ENCODE measurements around the gene XPNPEP1.

Gene XPNPEP1

DNA sequence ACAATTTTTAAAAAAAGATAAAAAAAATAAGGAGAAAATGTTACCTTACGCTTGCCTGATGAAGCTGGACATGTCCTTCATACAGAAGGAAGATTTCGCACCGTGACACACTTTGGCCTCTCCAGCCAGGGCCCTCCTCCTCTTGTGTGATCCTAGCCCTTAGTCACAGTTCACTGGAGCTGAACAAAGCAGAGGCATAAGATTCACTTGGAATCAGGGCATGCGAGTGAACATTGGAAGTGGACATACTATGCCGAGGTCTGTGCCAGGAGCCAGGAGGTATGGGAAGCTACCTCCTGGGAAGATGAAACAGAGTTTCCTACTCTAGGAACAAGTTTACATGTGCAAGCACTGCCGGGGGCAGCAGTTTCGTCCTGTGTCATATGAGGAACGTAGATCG lies 91.5 kb downstream of the XPNPEP1 start:
- no peak for TF ChIP-seq CSDC2 (CRISPR knock-in tag; IDR thresholded peaks at IDR 0.05)
- TF ChIP-seq ARNTL (CRISPR knock-in tag; IDR thresholded peaks at IDR 0.05; ENCODE audit: borderline replicate concordance, low read depth): no peak
- no peak for TF ChIP-seq ZNF8 (CRISPR knock-in tag; IDR thresholded peaks at IDR 0.05)
- ATAC-seq: no peak

DNA sequence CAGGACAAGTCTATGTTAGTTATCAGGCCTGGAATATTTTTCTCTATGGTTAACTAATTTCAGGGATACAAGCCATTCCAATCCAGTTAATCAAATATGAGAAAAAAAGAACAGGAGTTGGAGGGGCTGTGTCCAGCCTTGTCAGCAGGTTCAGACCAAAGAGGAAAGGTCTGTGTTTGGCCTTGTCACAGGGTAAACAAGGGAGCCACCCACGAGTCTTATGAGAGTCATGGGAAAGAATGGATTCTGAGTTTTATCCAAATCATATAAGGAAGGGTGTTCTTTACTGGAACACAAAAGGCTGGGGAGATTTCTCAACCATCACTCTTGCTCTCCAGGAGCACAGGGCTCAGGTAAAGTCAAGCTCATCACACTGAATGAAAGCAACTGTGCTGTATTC lies 99.1 kb downstream of the XPNPEP1 start:
- ATAC-seq: no peak
- no peak for TF ChIP-seq ZNF70 (CRISPR knock-in tag; IDR thresholded peaks at IDR 0.05)
- no peak for TF ChIP-seq PPARA (CRISPR knock-in tag; IDR thresholded peaks at IDR 0.05; ENCODE audit: borderline replicate concordance)
- TF ChIP-seq ZFP30 (CRISPR knock-in tag; IDR thresholded peaks at IDR 0.05): no peak
- TF ChIP-seq, protein P1, sequence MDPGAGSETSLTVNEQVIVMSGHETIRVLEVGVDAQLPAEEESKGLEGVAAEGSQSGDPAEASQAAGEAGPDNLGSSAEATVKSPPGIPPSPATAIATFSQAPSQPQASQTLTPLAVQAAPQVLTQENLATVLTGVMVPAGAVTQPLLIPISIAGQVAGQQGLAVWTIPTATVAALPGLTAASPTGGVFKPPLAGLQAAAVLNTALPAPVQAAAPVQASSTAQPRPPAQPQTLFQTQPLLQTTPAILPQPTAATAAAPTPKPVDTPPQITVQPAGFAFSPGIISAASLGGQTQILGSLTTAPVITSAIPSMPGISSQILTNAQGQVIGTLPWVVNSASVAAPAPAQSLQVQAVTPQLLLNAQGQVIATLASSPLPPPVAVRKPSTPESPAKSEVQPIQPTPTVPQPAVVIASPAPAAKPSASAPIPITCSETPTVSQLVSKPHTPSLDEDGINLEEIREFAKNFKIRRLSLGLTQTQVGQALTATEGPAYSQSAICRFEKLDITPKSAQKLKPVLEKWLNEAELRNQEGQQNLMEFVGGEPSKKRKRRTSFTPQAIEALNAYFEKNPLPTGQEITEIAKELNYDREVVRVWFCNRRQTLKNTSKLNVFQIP (CRISPR knock-in tag; IDR thresholded peaks at IDR 0.05; ENCODE audit: borderline replicate concordance, low read depth): no peak
- TF ChIP-seq OSR1 (CRISPR knock-in tag; IDR thresholded peaks at IDR 0.05): no peak
- no peak for TF ChIP-seq RARB (CRISPR knock-in tag; IDR thresholded peaks at IDR 0.05)
- TF ChIP-seq TCF4 (CRISPR knock-in tag; IDR thresholded peaks at IDR 0.05; ENCODE audit: borderline replicate concordance): no peak

DNA sequence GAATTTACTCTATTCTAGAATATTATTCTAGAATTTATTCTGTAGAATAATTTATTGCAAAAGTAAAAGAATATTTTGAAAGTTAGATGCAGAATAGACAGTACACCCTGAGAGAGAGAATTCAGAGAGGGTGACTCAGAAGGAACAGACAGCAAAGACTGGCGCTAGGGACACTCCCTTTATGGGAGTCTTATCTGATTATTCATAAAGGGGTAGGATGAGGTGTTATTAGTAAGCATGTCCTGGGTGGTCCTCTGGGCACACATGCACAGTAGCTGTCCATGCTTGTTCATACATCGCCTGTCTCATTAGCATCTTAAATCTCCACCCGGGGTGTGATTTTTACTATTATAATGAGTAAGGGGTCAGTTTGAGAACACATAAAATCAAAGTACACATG lies 100.1 kb downstream of the XPNPEP1 start:
- ATAC-seq: no peak
- TF ChIP-seq ZNF565 (CRISPR knock-in tag; conservative IDR thresholded peaks at IDR 0.05; ENCODE audit: low read depth) (no peak), ZNF70 (CRISPR knock-in tag; IDR thresholded peaks at IDR 0.05) (no peak), ISL1 (CRISPR knock-in tag; IDR thresholded peaks at IDR 0.05) (no peak), OSR1 (CRISPR knock-in tag; IDR thresholded peaks at IDR 0.05) (no peak), ZFP3 (CRISPR knock-in tag; IDR thresholded peaks at IDR 0.05) (no peak)
- TF ChIP-seq, protein P2, sequence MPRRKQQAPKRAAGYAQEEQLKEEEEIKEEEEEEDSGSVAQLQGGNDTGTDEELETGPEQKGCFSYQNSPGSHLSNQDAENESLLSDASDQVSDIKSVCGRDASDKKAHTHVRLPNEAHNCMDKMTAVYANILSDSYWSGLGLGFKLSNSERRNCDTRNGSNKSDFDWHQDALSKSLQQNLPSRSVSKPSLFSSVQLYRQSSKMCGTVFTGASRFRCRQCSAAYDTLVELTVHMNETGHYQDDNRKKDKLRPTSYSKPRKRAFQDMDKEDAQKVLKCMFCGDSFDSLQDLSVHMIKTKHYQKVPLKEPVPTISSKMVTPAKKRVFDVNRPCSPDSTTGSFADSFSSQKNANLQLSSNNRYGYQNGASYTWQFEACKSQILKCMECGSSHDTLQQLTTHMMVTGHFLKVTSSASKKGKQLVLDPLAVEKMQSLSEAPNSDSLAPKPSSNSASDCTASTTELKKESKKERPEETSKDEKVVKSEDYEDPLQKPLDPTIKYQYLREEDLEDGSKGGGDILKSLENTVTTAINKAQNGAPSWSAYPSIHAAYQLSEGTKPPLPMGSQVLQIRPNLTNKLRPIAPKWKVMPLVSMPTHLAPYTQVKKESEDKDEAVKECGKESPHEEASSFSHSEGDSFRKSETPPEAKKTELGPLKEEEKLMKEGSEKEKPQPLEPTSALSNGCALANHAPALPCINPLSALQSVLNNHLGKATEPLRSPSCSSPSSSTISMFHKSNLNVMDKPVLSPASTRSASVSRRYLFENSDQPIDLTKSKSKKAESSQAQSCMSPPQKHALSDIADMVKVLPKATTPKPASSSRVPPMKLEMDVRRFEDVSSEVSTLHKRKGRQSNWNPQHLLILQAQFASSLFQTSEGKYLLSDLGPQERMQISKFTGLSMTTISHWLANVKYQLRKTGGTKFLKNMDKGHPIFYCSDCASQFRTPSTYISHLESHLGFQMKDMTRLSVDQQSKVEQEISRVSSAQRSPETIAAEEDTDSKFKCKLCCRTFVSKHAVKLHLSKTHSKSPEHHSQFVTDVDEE (CRISPR knock-in tag; IDR thresholded peaks at IDR 0.05): no peak

DNA sequence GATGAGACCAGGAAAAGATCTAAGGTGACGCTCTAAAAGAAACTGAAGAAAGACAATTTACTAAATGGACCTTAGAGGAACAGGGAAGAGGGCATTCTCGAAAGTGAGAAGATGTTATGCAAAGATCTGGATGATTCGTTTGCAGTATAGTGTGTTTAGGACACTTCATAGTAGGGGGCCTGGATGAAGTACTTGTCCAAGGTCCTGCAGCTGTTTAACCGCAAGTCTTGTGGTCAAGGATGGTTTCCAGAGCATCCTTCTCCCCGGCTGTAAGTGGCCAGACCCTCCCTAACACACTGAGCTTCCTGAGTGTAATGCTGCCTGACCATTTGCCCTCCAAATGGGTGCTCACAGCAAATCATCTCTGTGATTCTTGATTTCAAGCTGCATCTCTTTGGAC lies 101.6 kb downstream of the XPNPEP1 start:
- ATAC-seq: no peak
- TF ChIP-seq, protein P3, sequence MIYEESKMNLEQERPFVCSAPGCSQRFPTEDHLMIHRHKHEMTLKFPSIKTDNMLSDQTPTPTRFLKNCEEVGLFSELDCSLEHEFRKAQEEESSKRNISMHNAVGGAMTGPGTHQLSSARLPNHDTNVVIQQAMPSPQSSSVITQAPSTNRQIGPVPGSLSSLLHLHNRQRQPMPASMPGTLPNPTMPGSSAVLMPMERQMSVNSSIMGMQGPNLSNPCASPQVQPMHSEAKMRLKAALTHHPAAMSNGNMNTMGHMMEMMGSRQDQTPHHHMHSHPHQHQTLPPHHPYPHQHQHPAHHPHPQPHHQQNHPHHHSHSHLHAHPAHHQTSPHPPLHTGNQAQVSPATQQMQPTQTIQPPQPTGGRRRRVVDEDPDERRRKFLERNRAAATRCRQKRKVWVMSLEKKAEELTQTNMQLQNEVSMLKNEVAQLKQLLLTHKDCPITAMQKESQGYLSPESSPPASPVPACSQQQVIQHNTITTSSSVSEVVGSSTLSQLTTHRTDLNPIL (CRISPR knock-in tag; IDR thresholded peaks at IDR 0.05; ENCODE audit: low read depth): no peak
- TF ChIP-seq, protein P2 (CRISPR knock-in tag; IDR thresholded peaks at IDR 0.05): no peak
- TF ChIP-seq TOX (CRISPR knock-in tag; IDR thresholded peaks at IDR 0.05; ENCODE audit: borderline replicate concordance): no peak
- TF ChIP-seq OSR1 (CRISPR knock-in tag; IDR thresholded peaks at IDR 0.05): no peak
- TF ChIP-seq ESRRG (CRISPR knock-in tag; IDR thresholded peaks at IDR 0.05): no peak
- TF ChIP-seq RARB (CRISPR knock-in tag; IDR thresholded peaks at IDR 0.05): no peak
- no peak for TF ChIP-seq BACH2 (CRISPR knock-in tag; IDR thresholded peaks at IDR 0.05; ENCODE audit: borderline replicate concordance)
- no peak for TF ChIP-seq PPARA (CRISPR knock-in tag; IDR thresholded peaks at IDR 0.05; ENCODE audit: borderline replicate concordance)

Data from SK-N-SH treated with all-trans-retinoic acid at 6 μM for 48 hours (cell line).